ENCODE results near the gene ZP2.
"Not testable (repeated sequence)": the region's sequence is repeated elsewhere in the genome, so short reads cannot be mapped to it uniquely, and the experiment has no call there.

Gene ZP2

DNA sequence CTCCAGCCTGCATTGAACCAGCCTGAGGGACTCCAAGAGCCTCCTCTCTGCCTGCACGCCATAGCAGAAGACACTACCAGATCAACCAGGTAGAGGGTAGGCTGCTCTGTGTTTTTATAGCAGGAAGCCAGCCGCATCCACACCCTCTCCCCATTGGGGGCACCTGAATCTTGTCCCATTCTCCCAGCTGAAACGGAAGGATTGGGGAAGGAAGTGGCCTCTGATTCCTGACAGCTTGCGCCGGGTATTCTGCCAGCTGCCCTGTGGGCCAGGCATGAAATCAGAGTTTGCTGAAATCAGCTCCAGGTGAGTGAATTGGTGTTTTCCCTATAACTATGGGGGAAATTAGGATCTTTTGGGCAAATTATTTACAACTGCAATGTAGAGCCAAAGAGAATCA lies at the start of gene ZP2:
Gene ZP2 (minus strand): TSS at position 89 of the 400 bp plus-strand sequence. CDS start 27 bp downstream, at position 62.
- DNase-seq = no peak

DNA sequence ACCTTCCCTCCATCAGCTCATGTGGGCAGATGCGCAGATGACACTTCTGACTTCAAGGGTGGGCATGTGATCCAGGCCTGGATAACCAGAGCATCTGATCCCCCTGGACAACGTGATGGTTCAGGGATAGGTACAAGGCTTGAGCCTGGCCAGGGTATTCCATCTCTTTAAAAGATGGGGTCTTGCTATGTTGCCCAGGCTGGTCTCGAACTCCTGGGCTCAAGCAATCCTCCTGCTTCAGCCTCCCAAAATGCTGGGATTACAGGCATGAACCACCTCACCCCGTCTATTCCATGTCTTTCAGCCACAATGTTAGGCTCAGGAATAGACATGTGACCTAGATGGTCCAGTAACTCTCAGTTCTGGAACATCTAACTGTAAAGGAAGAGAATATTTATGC lies 45.9 kb upstream of the ZP2 start:
- DNase-seq = no peak

DNA sequence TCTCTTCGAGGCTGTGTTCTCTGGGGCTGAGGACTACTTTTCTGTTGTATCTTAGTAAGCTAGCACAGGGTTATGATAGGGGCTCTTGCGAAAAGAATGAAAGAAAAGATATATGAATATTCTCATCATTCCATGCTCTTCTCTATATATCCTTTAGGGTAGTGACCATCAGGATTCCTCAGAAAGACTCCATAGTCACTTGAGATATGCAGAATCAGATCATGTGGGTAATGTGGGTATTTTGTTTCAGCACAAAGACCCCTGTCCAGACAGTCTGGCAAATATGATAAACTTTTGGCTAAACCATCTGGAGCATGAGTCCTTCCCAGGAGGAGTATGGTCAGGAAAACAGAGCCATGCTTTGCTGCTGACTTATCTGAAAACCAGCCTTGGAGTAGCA lies 45.3 kb upstream of the ZP2 start:
- no peak for DNase-seq

DNA sequence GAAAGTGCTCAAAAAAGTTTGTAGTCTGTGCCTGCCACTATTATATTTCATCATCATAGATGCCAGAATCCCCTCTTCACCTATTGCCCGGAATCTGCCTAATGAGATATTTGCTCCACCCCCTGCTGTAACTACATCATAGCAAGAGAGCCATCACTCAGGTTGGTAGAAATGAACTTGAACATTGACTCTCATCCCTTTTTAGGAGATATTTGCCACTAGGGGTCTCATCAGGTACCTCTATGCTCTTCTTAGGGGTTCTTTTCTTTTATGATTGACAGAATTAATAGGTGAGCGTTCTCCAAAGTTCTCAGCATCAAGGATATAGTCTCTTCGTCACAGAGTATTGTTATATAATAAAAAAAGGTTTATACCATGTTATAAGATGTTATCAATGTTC lies 42.1 kb upstream of the ZP2 start:
- no peak for DNase-seq

DNA sequence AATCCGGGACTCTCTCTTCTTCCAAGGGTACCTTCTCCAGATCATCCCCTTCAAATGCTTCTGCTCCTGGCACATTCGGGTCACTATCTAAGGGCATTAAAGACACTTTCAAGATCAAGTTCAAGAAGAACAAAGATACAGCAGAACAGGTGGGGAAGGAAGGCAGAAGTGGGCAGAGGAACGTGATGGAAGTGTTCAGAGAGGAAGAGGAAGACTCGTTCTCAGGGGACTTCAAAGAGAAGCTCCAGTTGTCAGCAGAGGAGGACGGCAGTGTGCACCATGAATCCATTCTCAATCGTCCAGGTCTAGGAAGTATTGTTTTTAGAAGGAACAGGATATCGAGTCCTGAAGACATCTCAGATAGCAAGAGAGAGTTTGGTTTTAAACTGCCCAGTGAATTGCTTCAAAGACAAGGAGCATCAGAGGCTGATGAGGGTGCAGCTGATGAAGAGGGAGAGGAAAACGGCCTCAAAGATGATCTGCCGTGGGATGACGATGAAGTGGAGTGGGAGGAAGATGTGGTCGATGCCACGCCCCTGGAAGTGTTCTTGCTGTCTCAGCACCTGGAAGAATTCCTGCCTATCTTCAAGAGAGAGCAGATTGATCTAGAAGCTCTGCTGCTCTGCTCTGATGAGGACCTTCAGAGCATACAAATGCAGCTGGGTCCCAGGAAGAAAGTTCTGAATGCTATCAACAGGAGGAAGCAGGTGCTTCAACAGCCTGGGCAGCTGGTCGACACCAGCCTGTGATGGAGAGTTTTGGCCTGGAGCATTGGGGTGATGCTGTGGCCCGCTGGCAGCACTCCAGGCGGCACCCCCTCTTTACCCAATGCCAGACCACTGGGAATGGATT lies 38.9 kb upstream of the ZP2 start:
- DNase-seq = no peak

DNA sequence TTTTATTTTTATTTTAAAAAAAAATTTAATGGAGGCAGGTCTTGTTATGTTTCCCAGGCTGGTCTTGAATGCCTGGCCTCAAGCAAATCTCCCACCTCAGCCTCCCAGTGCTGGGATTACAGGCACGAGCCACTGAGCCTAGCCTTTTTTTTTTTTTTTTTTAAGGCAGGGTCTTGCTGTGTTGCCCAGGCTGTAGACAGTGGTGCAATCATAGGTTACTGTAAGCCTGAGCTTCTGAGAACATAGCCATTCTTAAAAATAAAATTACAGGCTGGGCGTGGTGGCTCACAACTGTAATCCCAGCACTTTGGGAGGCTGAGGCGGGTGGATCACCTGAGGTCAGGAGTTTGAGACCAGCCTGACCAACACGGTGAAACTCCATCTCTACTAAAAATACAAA lies 36.8 kb upstream of the ZP2 start:
- DNase-seq = not testable (repeated sequence)

DNA sequence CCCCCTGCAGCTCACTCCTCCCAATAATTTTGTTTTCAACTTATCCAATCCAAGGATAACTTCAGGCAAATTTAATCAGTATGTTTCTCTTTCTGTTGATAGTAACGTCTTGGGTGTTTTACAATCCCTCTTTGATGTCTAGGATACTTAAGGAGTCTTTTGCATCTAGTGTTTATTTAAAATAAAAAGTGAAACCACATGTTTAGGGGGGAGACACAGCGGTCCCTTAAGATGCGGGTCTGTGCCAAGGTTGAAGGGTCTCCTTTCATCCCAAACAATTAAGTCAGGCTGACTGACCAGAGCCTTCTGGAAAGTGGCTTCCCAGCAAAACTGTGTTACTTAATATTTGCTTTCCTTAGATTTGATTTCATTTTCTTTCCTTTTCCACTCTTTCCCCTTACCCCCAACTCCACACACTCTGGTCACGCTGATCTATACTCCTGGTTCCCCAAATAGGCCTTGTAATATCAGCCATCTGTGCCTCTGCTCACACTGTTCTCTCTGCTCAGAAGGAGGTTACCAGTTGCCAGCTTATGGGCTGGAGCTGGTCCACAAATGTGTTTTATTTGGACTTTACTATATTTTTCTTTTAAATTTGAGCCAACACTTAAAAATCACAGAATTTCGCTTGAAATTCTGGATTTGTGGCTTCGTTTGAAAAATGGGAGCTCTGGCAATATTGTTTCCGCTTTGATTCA lies 33.3 kb upstream of the ZP2 start:
- no peak for DNase-seq

DNA sequence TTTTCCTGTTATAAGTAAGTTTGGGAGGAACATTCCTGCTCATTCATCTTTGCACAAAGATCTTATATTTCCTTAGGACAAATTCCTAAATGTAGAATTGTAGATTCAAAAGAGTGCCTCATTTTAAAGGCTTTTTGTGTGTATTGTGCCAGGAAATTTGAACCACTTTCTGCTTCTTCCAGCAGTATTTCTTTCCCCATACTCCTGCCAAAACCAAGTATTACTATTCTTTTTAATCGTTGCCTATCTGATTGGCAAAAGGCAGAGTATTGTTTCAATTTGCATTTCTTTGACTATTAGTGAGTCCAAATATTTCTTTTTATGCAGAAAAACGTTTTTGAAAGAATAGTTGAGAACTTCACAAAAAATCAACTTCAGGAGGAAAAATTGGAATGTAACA lies 31.4 kb upstream of the ZP2 start:
- no peak for DNase-seq

DNA sequence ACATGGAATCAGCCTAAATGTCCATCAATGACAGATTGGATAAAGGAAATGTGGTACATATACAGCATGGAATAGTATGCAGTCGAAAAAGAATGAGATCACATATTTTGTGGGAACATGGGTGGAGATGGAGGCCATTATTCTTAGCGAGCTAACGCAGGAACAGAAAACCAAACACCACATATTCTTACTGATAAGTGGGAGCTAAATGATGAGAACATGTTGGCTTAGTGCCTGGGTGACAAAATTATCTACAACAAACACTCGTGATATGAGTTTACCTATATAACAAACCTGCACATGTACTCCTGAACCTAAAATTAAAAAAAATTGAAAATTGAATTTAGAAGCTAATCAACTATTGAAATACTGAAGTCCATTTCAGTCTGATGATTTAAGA lies 28.3 kb upstream of the ZP2 start:
- no peak for DNase-seq

DNA sequence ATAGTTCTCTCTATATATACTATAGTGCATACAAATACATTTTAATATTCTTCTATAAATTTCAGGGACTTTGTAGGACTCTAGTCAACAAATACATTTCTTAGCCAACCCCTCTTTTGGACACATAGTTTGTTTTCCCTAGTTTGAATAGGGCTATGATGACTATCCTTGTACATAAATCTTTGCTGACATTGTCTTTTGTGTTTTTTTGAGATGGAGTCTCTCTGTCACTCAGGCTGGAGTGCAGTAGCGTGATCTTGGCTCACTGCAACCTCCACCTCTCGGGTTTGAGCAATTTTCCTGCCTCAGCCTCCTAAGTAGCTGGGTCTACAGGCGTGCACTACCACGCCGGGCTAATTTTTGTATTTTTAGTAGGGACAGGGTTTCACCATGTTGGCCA lies 25.5 kb upstream of the ZP2 start:
- no peak for DNase-seq

DNA sequence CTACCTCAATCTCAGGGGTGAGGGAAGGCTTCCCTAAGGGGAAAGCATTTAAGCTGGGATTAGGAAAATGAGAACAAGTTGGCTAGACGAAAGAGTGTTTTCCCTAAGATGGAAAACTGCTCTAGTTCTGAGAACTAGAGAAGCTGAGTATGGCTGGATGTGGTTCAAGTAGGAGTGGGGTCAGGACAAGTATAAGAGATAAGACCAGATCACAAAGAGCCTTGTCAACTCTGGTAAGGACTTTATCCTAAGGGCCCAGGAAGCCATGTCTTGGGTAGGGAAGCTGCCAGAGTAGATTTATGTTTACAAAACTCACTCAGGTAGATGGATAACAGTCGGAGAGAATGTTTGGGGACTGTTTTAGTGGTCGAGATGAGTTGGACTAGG lies 23.8 kb upstream of the ZP2 start:
- no peak for DNase-seq

DNA sequence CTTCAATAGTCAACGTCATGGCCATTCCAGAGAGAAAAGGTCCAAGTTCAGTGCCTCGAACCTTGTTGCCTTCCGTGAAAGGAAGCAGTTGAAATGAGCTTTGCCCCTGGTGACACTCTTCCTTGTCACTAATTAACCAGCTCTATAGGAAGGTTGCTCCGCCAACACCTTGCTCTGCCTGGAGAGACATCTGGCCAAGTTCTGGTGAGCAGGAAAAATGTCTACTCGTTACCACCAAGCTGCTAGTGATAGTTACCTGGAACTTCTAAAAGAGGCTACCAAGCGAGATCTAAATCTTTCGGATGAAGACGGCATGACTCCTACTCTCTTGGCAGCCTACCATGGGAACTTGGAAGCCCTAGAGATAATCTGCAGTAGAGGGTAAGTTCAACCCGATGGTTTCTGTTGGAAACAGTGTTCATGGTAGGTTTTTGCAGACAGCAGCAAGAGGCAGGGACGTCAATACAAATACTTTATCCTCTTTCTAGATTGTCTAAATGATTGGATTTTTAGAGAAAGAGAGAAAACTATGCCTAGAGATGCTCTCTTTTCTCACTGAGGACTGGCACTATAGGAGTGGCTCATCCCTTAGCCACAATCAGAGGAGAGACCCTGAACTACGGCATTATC lies 22.3 kb upstream of the ZP2 start, which contains the start of gene ANKS4B:
Gene ANKS4B (plus strand): TSS at position 179 of the 630 bp plus-strand sequence. CDS start 39 bp downstream, at position 218.
- DNase-seq = no peak

DNA sequence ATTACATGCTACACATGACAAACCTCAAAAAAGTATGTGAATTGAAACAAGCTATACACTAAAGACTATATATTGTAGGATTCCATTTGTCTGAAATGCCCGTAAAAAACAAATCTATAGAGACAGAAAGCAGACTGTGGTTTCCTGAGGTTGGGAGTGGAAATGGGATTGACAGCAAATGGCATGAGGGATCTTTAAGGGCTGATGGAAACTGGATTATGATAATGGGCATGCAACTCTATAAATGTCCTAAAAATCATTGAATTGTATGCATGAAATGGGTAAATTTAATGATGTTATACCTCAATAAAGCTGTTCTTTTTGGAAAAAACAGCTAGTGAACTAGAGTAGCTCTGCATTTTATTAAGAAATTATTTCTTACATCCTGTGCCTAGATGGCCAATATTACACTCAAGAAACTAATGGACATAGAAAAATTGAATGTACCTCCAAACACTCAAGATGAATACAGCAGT lies 21.7 kb upstream of the ZP2 start:
- DNase-seq = no peak

DNA sequence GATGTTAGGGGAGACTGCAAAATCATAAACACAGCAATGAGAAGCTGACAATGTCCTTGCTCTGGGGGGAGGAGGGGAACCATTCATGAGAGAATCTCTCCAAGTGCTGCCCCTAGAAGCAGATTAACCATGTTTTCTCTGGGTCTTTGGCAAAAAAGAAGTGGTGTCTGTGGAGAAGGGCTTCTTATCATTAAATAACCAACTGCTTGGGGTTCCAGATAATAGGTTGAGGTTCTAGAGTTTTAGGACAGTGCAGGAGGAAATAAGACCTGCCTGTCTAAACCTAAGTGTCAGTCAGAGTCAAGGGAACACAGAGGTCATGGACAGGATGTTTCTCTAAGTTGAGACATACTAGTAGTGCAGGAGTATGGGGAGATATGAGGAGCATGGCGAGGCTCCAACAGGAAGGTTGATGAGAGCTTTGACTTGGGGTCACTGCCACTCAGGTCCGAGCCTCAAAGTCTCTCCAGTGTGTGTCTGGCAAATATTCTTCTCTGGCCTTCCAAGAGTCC lies 17.0 kb upstream of the ZP2 start:
- DNase-seq = no peak

DNA sequence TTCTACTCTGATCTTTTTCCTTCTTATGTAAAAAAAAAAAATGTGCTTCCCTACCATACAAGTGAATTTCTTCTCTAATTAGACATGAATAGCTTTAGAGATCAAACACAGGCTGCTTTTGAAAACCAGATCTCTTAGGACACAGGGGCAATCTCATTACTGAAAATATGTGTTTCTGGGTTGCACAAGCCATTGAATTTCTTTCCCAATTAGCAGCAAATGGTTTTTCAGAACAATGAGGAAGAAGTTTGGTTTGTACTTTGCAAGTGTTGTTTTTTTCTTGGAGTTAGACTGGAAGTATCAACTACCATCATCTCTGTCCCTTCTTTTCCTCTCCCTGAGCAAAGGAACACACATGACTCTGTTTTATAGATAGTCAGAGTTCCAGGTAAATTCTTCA lies 16.5 kb upstream of the ZP2 start:
- DNase-seq = no peak

DNA sequence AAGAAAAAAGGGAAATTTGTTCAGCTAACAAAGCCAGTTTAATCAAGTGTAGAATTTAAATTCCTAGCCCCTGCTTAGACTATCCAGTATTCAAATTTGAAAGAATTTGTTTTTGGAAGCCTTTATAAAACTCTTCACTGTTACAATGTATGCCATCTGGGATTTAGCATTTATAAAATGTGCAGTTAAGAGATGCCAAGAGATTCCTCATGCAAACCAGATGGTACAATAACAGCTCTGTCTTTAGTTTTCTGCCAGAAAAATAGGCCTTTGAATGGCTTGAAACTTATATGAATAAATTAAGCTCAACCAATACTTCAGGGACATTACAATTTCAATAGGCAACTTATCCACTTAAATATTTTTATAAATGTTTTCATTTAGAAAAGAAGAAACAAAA lies 15.4 kb upstream of the ZP2 start:
- DNase-seq = no peak

DNA sequence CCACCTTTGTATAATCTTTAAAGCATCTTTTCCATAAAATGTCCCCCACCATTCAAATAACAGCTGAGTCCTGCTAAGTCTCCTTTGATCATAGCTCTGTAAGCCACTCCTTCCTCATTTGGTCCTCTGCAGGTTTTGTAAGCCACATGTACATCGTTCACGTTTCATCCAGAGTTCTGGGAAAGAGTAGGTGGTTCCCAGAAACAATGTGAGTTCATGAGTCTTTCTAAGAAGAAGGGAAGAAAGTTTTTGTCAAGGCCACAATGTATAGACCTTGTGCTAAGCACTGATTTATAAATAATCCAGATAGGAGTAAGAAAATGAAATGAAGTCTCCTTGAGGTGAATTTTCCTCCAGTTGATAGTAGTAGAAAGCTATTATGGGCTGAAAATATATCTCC lies 13.4 kb upstream of the ZP2 start:
- DNase-seq = no peak

DNA sequence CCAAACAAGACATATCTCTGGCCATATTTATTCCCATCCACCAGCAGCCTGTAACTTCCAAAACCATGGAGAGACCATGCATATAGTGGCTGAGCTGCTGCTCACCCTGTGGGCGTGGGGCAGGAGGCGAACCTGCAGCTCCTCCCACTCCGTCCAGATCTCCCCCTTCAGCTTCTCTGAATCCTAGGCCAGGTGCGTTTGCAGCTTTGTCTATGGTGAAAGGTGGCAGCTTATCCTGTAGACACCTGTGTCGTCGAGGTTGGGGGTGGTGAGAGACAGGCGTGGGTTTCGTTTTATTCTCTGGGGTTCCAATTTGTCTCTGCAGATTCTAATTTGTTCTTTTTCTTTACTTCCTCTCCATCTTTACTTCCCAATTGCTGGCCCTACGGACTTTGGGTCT lies 12.4 kb upstream of the ZP2 start:
- DNase-seq = no peak

DNA sequence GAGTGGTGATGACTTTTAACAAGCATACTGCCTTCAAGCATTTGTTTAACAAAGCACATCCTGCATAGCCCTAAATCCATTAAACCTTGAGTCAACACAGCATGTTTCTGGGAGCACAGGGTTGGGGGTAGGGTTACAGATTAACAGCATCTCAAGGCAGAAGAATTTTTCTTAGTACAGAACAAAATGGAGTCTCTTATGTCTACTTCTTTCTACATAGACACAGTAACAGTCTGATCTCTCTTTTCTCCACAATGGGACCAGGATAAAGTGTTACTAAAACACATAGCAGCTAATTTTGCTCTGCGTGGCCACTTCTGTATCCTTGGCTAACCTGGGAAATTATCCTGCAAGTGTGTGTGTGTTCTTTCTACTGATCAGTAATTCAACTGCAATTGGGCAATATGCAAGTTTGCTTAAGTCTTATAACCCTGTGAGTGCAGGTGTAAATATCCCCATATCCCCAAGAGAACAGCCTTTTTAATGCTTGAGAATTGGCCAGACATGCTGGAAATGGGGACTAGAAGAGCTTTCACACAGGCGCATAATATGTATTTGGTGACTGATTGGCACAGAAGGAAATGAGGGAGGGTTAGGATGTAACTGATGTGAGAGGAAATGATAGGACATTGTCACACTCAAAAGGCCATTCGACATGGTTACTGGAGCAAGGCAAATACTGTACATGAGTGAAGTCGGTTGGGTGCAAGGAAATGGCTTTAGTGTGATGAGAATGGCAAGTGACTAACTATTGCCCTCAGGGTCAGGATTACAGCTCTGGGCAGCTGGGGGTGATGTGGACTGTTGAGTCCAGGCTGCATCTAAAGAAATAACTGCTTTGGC lies 11.3 kb upstream of the ZP2 start:
- DNase-seq = no peak

DNA sequence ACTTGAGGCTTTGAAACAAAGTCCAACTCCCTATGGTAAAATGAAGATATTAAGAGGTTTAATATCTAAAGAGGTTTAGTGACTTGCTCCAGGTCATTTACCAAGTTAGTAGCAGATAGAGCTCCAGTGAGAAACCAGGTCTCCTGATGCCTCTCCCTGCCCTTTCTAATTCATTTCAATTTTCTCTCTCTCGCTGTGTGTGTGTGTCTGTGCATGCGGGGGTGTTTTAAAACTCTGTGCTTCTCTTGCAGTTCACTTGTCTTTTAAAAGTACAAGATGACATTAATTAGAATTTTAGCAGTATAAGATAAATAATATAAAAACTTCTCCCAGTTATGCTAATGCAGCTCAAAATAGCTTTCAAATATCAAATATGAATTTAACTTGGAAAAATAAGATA lies 8.2 kb upstream of the ZP2 start:
- no peak for DNase-seq

DNA sequence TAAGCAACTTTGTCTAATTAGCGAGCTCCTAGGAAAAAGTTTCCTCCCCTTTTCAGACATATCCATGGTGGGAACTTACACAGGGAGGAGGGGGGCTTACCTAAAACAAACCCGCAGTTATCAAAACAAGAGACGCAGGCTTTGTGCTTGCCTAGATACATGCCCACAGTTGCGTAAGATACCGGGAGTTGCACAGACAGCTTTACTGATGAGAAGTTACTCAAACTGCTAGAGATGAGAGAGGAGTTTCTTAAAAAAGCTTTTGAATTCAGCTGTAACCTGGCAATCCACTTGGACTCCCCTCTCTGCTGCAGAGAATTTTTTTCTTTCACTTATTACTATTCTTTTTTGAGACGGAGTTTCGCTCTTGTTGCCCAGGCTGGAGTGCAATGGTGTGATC lies 6.8 kb upstream of the ZP2 start:
- DNase-seq = no peak

DNA sequence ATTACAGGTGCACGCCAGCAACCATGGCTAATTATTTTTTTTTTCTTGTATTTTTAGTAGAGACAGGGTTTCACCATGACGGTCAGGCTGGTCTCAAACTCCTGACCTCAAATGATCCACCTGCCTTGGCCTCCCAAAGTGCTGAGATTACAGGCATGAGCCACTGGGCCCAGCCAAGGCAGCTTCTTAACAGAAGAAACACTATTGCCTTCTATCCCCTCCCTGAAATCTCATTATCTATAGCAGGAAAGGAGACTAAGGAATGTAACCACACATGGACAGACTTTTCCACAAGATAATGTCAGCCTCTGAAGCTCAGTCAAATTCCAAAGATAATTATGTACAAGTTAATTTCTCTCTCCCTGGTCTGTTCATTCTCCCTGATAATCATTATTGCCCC lies 5.7 kb upstream of the ZP2 start:
- no peak for DNase-seq

DNA sequence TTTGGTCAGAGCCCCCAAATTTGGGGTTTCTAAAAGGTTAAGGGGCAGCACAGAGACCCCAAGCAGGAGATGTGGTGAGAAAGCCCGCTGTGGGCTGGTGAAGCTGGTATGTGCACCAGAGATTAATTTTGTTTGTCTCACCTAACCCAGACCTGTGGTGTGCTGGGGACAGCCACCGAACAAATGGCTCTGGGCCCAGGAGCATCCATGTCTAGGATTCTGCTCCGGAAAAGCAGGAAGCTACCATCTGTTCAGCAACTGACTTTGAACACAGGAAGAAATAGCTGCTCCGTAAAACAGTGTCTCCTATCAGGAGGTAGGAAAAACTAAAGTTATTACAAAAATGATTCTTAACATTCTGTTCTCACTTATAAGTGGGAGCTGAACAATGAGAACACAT lies 2.7 kb upstream of the ZP2 start:
- no peak for DNase-seq
